GM19468 (cell line): ENCODE results near the gene TRAPPC11.

ENCODE experiments used
- ATAC-seq: cut with Tn5 transposase; IDR thresholded peaks from one replicate; pipeline ENCODE4 v1.9.1; 2021; ENCODE audit warnings: mild to moderate bottlenecking, moderate library complexity, moderate number of reproducible peaks; ENCODE audit not compliant: unreplicated experiment; ENCODE audit errors: extremely low read depth

TRAPPC11 gene

GRCh38 chr4:183636503-183636902 lies 22.6 kb upstream of the TRAPPC11 start:
- ATAC-seq, result no peak

DNA sequence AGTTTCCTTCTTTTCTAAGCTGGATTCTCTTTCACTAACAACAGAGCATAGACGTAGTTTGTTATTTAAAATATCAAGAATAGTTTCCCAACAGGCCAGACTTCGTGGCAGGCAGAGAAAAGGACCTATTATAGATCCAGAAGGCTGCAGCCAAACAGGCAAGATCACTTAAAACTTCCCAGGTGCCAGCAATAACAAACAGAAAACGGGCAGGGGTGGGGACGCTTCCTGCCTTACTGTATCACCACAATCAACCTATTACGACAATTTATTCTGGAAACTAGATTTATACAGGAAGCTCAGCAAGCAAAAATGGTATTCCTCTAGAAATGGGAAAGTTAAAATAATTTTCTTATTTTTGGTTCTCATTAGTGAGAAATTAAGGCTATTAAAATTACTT lies 22.2 kb upstream of the TRAPPC11 start:
- ATAC-seq, result no peak

DNA sequence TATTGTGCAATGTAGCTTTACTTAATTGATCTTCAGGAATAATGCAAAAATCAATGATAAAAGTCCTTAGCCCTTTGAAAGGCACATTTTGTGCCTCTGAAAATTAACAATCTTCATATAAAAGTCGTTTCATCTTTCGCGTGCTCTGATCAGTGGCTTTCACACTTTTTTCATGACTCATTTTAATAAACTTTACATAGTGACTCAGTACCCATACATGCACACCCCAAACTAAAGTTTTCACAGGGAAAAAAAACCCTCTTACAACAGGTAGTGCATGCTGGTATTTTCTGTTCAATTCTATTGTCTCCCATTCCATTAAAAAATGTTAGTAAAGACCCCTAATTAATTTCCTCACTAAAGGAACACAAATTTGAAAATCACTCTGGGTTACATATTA lies 21.6 kb upstream of the TRAPPC11 start:
- no peak for ATAC-seq

DNA sequence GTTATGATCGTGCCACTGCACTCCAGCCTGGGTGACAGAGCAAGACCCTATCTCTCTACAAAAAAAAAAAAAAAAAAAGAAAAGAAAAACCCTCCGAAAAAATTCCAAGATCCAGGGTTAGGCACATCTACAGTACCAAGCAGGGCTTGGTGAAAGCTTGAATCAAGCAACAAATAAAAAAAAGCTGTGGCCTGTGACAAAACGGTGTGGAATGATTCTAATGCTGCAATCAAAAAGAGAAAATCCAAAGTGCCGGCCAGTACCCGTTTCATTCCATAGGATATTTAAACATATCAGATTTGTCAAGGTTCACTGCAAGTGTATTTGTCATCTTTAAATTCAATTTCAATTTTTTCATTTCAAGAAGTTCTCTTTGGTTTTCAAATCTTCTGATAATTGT lies 20.7 kb upstream of the TRAPPC11 start:
- no peak for ATAC-seq

- no peak for ATAC-seq
These were observed 19.8 kb upstream of the TRAPPC11 start for GRCh38 chr4:183639291-183639690.

GRCh38 chr4:183645326-183645725 lies 13.8 kb upstream of the TRAPPC11 start:
- ATAC-seq, result no peak

GRCh38 chr4:183657564-183657963 lies 1.5 kb upstream of the TRAPPC11 start:
- no peak for ATAC-seq

GRCh38 chr4:183658362-183659028 lies 598 bp upstream of the TRAPPC11 start:
- peak; percentile 5 for ATAC-seq

GRCh38 chr4:183659872-183660242 lies 764 bp downstream of the TRAPPC11 start:
- no peak for ATAC-seq

DNA sequence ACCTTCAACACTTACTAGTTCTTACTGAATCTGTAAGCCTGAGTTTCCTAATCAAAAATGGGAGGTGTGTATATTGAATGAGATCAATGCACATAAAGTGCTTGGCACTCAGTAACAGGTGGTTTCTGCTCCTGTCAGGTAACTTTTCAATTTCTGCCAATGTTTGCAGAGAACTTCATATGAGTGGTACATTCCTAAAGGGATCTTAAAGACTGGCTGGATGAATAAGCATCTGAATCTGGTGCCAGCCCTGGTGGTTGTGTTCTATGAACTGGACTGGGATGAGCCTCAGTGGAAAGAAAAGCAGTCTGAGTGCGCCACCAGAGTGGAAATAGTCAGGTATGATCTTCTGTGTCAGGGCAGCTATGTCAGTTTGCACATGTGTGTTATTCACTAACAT lies 7.0 kb downstream of the TRAPPC11 start:
- no peak for ATAC-seq

DNA sequence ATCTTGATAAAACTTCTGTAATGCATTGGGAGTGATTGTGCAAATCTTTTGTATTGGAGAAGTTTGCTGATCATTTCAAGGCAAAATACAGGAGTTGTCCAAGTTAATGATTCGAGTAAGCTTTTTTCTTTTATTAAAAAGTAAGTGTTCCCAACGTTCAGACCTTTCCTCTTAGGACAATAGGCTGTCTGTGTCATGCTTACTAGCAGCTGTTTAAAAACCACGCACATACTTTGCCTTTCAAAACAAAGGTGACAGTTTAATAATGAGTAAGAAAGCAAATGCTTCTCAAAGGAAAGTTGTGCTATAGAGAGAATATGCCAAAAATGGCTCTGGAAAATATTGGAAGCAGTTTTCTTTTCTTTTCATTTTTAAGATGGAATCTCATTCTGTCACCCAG lies 11.2 kb downstream of the TRAPPC11 start:
- ATAC-seq, result no peak

GRCh38 chr4:183670960-183671555 lies 12.0 kb downstream of the TRAPPC11 start:
- no peak for ATAC-seq

GRCh38 chr4:183674153-183674552 lies 15.1 kb downstream of the TRAPPC11 start:
- no peak for ATAC-seq

- ATAC-seq, result no peak
These were observed 16.5 kb downstream of the TRAPPC11 start for GRCh38 chr4:183675625-183676024.

DNA sequence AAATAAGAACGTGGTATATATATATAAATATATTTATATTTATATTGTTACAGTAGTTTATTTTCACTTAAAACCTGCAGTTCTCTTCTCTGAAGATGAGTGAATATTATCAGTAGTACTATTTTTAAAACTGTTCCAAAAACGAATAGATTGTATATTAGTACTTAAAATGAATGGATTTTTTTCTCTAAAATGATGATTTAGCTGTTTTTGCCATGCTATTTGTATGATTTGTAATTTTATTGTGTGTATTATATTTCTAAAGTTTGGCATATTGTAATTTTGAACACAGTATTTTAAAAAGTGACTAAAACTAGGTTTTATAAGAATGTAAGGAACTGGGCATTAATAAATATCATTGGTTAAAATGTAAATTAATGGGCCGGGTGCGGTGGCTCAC lies 22.0 kb downstream of the TRAPPC11 start:
- no peak for ATAC-seq

DNA sequence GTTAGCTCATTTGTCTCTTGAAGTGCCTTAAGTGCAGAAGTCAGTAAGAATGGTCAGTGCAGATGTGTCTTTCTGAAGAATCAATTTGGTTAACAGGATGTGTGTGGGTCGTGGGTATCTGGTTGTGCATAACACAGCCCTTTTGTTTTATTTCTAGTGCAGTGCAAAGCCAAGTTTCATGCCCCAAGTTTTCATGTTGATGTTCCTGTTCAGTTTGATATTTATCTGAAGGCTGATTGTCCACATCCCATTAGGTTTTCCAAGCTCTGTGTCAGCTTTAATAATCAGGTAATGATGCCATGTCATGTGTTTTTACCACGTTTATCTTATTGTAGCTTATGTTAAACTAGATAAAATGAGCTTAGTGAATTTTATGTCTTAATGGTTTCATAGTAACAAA lies 27.4 kb downstream of the TRAPPC11 start:
- ATAC-seq, result no peak

DNA sequence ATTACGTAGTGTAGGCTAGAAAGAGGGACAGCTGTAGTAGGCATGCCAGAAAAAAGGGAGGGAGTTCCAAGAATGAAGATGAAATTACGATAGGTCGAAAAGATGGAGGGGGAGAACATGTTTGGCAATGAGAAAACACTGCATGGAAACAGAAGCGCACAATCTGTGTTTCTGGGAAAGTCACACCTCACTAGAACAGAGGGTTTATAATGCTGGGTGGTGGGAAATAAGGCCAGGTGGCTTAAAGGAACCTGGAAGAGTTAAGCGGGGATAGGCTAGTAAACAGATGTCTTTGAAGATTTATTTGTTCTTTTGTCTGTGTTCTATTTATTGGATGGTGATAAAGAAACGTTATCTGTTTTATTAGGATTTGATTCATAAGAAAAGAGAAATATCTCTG lies 29.1 kb downstream of the TRAPPC11 start:
- ATAC-seq, result no peak

GRCh38 chr4:183691006-183691405 lies 31.9 kb downstream of the TRAPPC11 start:
- ATAC-seq, result no peak

DNA sequence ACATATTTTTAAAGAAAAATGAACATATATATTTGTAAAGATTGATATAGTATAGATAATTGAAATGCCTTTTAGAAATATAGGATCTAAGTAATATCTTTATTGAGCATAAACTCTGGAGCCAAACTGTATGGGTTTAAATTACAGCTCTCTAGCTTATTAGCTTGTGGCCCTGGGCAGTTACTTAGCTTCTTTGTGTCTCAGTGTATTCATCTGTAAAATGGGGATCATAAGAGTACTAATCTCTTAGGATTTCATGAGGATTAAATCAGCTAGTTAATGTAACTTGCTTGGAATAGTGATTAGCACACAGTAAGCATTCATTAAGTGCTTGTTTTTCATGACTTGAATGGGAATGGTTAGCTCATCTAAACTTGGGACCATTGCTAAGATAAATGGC lies 32.8 kb downstream of the TRAPPC11 start:
- no peak for ATAC-seq

GRCh38 chr4:183698909-183699308 lies 39.8 kb downstream of the TRAPPC11 start:
- ATAC-seq, result no peak

DNA sequence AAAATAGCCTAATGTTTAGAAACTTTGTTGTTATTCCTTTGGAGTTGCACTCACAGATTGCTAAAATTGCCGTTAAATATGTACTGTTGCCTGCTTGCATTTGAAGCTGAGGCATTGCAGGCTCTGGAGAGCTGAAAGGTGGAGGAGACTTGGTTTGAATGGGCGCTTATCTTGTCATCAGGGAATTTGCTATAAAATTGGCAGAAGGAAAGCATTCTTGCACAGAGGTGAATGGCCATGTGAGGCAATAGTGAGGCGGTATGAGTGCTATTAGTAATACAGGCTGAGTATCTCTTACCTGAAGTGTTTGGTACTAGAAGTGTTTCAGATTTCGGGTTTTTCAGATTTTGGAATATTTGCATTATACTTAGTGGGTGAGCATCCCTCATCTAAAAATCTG lies 41.3 kb downstream of the TRAPPC11 start:
- ATAC-seq, result no peak

DNA sequence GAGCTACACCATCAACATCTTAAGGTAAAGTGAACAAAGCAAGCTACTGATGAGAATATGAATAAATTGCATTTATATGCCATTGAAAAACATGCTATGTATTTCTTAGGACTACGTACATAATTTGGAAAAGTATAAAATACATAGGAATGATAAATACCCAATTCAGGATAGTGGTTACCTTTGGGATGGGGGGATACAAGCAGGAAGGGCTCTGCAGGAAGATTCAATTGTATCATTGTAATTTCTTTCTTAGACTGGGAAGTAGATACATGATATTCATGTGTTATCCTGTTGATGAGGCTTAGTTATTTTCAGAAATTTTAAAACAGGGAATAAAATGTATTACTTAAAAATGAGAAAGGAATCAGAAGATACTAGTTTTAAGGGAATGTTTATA lies 43.4 kb downstream of the TRAPPC11 start:
- no peak for ATAC-seq
